ENCODE data around the gene RBPMS2.

RBPMS2 gene

DNA sequence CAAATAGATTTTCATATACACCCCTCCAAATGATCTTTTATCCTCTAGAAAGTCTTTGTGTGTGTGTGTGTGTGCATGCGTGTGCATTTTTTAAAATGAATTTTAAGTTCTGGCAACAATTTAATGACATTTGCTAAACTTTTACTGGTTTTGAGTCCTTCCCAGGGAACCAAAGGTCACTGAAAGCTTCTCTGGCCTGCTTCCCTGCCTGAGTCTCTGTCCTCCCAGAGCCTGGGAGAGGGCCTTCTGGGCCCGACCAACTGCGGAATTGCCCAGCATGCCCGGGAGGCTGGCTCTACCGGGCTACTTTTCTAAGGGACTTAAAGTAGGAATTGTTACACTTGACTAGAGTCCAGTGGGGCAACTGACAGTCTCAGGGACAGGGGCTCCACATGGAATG is 7.4 kb upstream of the RBPMS2 start:
- DNase-seq (ENCODE audit: low spot score) = peak; percentile 20

DNA sequence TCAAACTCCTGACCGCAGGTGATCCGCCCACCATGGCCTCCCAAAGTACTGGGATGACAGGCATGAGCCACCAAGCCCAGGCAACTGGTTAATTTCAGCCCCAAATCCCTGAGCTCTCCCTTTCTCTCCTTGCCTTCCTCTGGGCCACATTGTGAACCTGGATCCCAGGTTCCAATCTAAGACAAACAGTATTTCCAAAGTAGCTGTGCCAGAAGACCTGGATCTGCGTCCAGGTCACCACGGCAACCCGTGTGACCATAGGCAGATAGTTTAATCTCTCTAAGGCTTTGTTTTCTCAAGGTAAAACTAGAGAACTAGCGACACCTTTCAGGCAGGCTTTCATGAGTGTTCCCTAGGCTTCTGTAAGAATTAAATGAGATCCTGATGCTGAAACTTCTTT is 5.9 kb upstream of the RBPMS2 start:
- peak; percentile 12 for DNase-seq (ENCODE audit: low spot score)

GRCh38 chr15:64780600-64781156 is 5.3 kb upstream of the RBPMS2 start:
- DNase-seq (ENCODE audit: low spot score) = peak; percentile 81

DNA sequence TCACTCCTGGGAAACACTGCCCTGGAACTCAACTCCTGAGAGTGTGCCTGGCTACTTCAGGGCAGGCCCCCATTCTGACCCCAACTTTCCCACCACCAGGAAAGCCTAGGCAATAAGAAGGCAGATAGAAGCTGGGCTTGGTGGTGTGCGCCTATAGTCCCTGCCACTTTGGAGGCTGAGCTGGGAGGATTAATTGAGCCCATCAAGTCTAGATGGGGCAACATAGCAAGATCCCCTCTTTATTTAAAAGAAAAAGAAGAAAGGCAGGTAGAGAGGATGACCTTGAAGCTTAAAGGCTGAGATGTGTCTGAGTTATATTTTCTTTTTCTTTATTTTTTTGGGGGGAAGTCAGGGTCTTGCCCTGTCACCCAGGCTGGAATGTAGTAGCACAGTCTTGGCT is 4.2 kb upstream of the RBPMS2 start:
- no peak for DNase-seq (ENCODE audit: low spot score)

GRCh38 chr15:64779024-64779423 is 3.6 kb upstream of the RBPMS2 start:
- DNase-seq (ENCODE audit: low spot score) = no peak

DNA sequence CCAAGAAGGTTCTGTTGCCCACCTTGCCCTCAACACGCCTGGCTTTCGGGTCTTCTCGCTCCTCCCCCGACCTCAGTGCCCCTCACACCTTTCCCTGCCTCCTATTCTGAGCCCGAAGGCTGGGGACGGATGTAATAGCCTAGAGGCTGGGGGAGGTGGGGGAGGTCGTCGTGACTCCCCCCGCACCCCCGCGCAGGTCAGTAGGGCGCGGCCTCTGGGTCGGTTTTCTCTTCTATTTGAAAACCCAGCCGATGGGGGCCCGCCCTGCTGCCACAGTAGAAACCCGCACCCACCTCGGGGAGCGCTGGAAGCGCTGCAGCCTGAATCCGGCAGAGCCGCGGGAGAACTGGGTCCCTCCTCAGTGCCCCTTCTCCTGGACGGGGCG is 1.0 kb upstream of the RBPMS2 start:
- DNase-seq (ENCODE audit: low spot score) = no peak

DNA sequence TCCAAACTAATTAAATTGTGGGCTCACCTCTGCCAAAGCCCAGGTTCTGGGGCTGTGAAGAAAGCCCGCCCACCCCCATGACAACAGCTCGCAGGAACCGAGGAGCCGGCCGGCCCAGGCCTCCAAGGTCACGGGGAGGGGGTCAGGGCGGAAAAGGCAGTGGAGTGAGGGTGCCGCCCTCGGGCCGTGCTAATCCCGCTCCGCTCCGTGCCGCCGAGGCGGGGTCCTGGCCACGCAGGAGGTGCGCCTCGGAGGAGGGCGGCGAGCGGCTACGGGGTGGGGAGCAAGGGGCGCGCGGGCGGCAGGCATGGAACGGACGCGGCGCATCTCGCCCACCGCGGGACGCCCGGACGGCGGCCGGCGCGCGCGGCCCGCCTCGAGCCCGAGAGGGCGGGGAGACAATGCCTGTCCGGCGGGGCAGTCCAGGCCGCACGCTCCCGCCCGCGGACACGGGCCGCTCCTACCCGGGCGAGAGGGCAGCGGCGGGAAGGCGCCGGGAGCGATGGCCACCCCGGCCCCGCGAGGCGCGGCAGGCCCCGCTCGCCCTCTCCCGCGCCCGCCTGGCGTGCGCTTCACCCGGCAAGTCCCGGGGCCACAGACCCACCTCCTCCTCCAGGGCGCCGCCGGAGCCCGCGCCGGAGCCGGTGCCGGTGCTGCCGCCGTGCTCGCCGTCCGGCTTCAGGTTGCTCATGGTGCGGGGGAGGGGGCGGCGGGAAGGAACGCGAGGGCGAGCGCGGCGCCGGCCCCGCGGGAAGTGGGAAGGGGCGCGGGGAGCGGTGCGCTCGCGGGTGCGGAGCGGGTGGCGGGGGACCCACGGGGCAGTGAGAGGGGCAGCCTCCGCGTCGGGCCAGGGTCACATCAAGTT is 528 bp downstream of the RBPMS2 start:
- peak; percentile 67 for DNase-seq (ENCODE audit: low spot score)

- DNase-seq (ENCODE audit: low spot score) = no peak
Measured at GRCh38 chr15:64774037-64774628, 1.3 kb downstream of the RBPMS2 start.

- no peak for DNase-seq (ENCODE audit: low spot score)
Measured at GRCh38 chr15:64773606-64774005, 1.8 kb downstream of the RBPMS2 start.

DNA sequence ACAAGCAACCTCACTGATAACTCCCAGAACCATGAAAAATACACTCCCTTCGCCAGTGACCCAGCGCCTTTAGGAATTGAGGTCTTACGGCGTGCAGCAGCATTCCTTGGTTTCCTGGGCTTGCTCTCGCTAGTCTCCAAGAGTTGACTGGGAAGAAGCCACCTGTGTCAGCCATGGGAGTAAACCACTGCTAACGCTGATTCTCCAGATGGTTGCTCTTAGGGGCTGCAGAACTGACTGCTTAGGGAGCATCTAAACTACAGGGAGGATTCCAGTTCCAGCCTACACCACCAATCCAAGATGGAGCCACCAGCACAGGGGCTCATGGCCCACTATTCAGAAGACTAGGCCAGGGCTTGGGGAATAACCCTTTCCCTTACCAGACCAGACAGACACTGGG is 2.4 kb downstream of the RBPMS2 start:
- DNase-seq (ENCODE audit: low spot score) = no peak

DNA sequence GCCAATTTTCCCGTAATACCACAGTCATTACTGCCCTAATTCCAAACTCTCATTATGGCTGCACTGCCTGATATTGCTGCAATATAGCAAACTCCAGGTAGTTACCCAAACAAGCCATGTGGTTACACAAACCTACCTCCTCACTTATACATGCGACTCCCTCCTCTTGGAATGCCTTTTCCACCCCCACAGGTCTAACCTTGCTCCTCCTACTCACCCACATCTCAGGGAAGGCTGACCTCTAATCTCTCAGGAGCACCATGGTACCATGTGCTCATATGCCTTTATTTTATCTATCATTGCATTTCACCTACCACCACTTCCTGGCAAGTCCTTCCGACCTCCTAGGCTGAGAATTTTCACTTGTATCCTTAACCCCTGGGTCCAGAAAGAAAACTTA is 2.9 kb downstream of the RBPMS2 start:
- DNase-seq (ENCODE audit: low spot score) = no peak

DNA sequence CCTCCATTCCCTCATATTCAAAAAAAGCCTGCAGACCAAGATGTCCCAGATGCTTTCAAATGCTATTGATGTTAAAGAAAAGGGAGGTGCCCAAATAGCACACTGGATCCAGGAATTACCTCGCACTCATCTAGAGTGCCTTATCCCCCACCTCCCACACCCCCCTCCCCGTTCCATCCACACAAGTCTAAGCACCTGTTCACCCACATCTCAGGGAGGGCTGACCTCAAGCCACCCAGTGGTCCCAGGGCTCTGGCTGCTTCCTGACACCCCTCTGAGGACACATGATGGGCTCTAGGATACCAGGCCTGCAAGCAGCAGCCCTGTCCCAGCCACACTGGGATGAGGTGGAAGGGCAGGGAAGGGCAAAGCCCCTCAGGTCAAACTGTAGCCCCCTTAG is 4.8 kb downstream of the RBPMS2 start:
- no peak for DNase-seq (ENCODE audit: low spot score)

- DNase-seq (ENCODE audit: low spot score) = no peak
Measured at GRCh38 chr15:64767203-64767602, 8.2 kb downstream of the RBPMS2 start.

GRCh38 chr15:64766058-64766457 is 9.3 kb downstream of the RBPMS2 start:
- DNase-seq (ENCODE audit: low spot score) = no peak

DNA sequence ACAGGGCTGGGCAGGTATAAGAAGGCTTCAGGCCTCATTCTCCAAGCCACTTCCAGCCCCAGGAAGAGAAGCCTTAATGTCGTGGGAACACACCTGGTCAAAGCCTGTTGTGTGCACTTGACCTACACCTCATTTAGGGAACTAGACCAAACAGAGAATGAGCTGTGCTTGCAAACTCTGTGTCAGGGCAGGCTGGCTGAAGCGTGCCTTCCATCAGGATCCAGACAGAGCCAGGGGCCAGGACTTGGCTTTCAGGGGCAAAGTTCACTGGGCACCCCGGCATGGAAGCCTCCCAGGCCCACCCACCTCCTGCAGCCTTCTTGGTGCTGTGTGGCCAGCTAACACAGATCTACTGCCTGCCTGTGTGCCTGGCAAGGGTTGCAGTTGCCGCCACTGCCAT is 11.5 kb downstream of the RBPMS2 start:
- DNase-seq (ENCODE audit: low spot score) = no peak

DNA sequence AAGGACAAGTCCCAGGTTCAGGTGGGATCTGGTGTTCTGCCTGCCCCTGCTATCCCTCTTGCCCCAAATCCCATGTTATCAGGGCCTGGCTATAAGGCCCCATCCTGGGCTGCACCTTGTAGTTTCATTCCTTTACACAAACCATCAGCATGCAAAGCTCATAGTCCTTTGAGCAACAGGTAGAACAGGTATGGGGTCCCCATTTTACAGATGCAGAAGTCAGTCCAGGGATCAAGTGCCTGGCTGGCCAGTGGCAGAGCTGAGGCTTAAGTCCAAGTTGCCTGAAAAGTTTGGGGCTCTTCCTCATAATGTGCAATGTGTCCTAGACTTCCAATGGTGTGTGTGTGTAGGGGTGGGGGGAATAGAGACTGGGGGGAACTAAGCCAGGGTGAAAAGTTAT is 11.9 kb downstream of the RBPMS2 start:
- no peak for DNase-seq (ENCODE audit: low spot score)

DNA sequence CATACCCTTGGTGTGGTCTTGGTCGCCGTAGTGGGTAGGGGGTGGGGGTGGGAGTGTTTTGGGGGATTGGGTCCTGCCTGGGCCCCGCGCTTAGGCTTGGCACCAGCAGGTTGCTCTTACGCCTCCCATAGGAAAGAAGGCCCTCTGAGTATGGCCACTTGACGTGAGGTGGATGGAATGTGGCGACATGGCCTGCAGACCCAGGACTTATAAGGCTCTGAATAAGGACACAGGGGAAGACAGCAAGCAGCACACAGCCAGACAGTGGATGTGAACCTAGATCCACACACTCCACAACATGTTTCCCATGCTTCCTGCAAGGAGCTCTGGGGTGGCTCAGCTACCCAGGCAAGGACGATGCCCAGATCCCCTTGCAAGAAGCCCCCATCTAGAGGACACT is 12.4 kb downstream of the RBPMS2 start:
- no peak for DNase-seq (ENCODE audit: low spot score)

DNA sequence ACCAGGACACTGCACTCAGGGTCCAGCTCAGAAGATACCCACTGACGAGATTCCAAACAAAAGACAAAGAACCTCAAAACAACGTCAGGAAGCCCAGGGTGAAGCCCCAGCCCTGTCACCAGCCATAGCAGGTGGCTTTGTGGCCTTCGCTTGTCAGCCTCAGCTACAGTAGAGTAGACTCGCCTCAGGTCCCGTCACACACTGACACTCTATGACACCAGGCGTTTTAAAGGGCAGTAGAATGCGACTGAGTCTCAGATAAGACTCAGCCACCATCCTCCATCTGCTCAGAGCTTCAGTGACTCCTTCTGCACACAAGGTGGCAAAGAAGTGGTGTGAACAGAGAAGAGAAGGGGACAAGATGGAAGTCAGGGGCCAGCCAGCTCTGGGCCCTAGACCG is 12.8 kb downstream of the RBPMS2 start:
- DNase-seq (ENCODE audit: low spot score) = no peak

- DNase-seq (ENCODE audit: low spot score) = no peak
Measured at GRCh38 chr15:64761156-64761555, 14.2 kb downstream of the RBPMS2 start.

- DNase-seq (ENCODE audit: low spot score) = no peak
Measured at GRCh38 chr15:64760056-64760455, 15.3 kb downstream of the RBPMS2 start.

DNA sequence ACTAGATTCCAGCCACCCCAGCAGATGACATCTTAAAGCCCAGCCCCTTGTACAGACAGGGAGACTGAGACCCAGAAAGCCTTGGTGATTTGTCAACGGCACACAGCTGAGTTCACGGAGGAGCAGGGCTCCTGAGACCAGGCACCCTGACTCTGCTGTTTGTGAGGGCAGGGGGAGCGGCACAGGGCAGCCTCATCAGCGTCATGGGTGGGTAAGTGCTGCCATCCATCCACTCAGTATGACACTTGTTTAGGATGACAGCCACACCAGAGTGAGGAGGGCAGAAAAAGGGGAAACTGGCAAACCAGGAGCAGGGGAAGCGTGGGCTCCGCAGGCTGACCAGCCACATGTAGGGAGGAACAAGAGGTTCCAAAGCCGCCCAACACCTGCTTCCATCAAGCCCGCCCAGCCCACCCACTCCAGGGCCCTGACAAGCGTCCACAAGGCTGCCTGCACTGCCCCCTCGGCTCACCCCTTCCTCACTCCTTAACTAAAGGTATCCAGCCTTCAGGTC is 19.9 kb downstream of the RBPMS2 start:
- DNase-seq (ENCODE audit: low spot score) = no peak

DNA sequence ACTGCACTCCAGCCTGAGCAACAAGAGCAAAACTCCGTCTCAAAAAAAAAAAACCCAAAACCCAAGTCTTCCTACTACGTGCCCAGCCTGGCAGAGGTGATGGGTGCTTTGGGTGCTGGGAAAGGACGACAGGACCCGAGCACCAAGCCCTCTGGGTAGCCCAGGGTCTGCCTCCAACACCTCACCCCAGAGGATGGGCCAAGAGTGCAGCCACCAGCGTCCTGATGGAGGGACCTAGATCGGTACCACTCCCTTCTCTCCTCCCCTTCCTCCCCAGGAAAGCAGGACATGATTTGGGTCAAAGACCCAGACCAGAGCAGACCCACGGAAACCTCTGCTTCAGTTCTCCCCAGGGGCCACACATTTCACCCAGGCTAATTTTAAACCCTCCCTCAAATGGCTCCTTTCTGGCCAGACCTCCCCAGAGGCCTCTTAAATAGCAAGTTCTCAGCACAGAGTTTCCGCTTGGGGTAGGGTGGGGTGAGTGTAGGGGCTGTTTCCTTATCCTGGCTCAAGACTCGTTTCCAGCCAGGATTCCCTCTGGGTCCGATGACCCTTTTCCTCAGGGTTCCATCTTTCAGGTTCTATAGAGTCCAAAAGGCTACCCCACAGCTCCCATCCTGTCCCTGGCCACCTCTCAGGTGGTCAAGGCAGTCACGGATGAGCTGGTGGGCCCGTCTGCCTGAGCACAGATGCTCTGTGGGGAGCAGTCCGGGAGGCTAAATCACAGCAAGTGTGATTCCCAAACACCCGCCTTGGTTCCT is 20.5 kb downstream of the RBPMS2 start:
- no peak for DNase-seq (ENCODE audit: low spot score)
